Measurements from ENCODE around the gene MCCC1.
"Not testable (repeated sequence)": the region's sequence is repeated elsewhere in the genome, so short reads cannot be mapped to it uniquely, and the experiment has no call there.

MCCC1 gene

DNA sequence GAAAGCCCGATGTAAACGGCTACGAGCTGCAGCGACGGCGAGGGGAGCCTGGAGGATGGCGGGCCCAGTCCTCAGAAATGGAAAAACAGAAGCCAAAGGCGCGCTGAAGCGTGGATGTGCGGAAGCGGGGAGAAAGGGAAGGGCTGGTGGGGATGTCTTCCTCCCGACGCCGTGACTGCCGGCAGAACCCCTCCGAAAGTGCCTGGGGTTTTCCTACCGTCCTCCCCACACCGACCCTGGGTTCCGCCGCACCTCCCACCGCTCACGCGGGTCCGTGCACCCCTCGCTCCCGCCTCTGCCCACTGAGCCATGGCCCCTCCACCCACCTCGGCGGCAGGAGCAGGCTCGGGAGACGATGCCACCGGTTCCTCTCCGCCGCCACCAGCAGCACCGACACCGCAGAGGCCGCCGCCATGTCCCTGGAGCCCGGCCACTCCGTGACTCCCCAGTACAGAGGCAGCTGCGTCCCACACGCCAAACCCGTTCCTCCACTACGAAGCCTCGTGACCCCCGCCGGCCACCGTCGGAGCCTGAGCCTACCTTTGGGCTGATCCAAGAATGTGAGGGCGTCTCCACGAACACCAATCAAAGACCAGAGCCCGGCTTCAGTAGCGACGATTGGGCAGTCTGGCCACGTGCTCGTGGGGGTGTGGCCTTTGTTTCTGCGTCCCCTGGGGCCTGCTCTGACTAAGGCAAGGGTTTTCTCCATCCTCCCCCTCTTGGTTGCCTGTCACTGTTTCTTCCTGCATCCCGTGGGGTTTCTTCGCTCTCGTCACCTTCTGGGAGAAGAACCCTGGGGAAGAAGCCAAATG, at the start of gene MCCC1:
Gene MCCC1 (minus strand): TSS at position 471 of the 812 bp plus-strand sequence. CDS start 56 bp downstream, at position 415.
- DNase-seq: peak; percentile 98

DNA sequence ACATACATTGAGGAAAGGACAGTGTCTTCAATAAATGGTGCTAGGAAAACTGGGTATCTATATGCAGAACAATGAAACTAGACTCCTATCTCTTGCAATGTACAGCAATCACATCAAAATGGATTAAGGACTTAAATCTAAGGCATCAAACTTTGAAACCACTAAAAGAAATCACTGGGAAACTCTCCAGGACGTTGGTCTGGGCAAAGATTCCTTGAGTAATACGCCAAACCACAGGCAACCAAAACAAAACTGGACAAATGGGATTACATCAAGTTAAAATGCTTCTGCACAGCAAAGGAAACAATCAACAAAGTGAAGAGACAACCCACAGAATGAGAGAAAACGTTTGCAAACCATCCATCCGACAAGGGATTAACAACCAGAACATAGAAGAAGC, 48.8 kb upstream of the MCCC1 start:
- DNase-seq: no peak

- DNase-seq: no peak
These were observed 45.1 kb upstream of the MCCC1 start for GRCh38 chr3:183144363-183144762.

DNA sequence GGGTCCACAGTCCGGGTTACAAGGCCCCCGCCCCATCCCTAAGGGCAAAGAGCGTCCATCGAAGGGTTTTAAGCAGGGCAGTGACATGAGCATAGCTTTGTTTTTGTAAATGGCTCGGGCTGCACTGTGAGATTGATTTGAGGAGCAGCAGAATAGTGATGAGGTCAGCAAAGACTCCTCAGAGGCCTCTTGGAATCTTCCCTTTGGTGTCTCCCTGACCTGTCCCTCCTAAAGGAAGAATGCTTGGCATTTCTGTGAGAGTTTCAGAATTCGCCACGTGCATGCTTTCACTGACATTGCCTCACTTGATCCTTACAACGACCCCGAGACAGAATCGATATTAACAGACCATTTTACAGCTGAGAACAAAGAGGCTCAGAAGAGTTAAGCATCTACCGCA, 42.9 kb upstream of the MCCC1 start:
- DNase-seq: no peak

DNA sequence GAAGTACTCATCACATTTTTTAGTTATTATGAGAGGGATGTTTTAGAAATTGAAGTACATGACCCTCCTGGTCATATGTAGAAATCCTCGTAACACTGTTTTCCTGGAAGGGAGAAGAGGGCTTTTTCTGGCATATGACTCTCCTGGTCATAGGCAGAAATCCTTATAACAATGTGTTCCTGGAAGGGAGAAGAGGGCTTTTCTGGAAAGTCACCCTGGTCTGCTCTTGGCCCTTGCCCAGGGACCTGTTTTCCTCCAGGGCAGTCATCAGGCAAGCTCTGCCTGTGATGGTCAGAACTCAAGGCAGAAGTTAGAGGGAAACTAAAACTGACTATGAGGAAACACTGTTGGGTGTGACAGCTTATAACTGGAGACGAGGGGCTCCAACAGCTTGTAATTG, 35.5 kb upstream of the MCCC1 start:
- DNase-seq: no peak

DNA sequence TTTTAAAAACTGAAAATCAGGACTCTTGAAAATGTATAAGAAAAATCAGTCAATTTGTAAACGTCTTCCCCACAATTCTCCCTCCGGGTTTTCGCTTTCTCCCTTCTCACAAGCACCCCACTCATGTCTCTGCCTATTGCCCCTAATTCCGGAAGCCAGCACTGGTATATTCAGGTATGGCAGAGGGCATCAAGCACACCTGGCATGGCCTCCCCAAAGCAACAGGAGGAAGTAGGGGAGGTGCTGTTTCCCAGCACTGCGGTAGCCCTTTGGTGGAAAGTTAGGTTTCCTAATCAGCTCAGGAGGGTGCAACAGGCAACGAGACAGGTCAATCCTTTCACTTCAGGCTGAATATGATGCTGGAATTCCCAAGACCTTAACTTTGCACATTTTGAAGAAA, 33.1 kb upstream of the MCCC1 start:
- no peak for DNase-seq

- no peak for DNase-seq
These were observed 32.4 kb upstream of the MCCC1 start for GRCh38 chr3:183131735-183132134.

DNA sequence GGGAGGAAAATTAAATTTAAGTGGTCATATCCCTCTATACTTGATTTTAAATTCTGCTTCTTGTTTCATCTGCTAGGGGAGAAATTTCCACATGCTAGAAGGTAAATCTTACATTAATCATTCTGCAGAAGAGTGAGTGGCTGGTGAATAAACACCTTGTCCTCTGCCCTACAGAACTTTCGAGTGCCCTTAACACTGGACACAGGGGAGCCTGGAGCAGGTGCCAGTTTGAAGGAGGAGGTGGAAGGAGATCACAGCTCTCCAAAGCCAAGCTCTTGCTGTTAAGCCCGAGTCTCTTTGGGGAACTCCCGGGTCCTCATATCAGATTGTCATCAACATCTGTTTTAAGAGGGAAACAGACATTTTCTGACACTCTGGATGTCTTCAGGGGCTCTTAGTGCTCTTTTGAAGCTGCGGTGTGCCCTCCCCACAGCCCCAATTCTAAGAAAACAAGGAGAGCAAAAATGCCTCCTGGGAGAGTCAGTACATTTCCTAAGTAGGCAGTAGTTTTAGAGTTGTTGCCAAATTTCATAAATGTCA, 32.0 kb upstream of the MCCC1 start:
- no peak for DNase-seq

- no peak for DNase-seq
These were observed 29.9 kb upstream of the MCCC1 start for GRCh38 chr3:183129243-183129642.

GRCh38 chr3:183128709-183129108, 29.4 kb upstream of the MCCC1 start:
- DNase-seq: no peak

DNA sequence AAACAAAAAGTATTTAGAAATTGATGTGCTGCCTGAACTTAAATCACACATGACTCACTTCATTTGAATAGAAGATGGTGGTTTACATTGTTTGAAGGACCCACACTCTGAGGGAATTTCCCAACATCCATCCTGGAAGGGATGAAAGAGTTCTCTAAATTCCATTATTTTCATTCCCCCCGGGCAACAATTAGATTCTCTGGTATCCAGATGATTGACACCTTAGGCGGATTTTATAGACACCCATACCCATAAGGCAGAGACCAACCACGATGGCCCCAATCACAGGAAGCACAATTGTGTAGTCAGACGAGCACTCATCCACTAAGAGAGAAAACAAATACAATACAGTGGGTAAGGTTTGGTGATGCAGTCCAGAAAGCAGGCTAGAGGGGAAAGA, 24.6 kb upstream of the MCCC1 start:
- no peak for DNase-seq

DNA sequence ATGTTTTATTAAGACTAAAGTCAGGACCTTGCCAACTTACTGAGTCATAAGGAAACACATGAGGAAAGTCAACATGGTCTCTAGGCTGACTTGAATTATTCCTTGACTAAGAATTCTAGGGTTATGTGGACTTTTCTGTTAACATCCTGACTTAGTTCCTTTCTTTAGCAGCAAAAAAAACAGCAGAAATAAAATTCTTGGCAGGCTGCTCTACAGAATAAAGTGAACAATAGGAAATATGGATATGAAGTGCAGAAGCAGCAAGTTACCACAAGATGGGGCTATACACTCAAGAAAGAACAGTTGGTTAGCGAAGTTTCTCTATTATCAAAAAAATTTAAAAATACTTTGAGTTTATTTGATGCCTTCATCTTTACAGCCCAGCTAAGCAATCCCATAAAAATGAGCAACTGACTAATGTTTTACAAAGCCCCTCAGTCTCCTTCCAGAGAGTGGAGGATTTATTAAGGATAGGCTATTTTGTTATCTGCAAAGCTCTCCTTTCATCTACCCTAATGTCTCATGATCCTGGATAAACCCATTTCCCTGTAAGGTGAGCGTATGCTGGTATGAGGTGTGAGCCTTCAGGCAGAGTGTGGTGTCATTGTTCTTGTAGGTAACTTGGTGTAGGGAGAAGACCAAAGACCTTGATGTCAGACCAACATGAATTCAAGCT, 23.1 kb upstream of the MCCC1 start:
- peak; percentile 36 for DNase-seq

DNA sequence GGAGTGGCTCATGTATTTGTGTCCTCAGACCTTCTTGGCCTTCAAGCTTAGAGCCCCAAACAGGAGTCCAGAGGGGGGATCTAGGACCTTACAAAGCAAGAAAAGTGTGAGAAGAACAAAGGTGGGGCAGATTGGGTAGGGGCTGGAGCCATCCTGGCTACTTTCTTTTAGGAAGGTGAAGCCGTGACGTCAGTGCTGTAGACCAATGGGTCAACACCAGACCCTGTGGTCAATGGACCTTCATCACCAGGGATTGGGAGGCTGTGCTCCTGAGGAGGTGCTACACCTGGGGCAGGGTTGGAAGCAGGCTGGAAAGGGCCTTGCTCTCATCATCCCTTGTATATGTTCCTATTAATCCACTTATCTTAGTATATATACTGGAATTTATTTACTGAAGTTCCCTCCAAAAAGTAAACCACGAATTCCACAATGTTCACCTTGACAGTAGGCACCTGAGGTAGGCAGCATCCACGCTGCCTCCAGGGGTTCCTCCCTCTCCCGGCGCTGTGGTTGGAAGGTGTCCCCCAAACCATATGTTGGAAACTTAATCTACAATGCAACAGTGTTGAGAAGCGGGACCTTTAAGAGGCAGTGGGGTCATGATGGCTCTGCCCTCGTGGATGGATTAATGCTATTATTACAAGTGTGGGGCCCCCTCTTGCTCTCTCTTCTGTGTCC, 21.4 kb upstream of the MCCC1 start:
- no peak for DNase-seq

DNA sequence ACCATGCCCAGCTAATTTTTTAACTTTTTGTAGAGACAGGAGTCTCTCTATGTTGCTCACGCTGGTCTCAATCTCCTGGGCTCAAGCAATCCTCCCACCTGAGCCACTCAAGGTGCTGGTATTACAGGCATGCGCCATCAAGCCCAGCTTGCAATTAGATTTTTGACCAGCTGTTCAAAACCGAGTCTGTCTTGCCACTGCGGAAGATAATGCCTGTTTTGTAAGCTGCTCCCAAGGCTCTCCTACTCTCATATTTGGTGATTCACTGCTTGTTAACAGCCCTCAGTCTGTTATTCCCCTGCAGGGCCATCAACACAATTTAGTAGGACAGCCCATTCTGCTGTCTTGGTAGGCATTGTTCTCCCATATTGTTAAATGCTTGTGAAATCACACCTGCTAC, 17.8 kb upstream of the MCCC1 start:
- DNase-seq: no peak

DNA sequence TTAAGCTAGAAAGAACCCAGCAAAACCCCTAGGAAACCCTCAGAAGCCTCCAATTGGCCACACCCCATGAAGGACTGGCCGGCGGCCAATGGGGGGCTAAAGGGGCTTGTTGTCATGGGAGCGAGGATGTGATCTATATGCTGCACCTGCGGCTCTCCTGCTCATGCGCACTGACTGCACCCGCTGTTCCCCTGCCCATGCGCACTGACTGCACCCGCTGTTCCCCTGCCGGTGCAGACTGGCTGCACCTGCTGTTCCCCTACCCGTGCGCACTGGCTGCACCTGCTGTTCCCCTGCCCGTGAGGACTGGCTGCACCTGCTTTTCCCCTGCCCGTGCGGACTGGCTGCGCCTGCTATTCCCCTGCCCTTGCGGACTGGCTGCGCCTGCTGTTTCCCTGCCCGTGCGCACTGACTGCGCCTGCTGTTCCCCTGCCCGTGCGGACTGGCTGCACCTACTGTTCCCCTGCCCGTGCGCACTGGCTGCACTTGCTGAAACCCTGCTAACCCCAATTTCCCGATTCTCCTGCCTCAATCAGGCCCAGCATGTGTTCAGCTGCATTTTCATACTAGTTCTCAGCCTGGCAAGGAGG, 16.8 kb upstream of the MCCC1 start:
- DNase-seq: peak; percentile 56

DNA sequence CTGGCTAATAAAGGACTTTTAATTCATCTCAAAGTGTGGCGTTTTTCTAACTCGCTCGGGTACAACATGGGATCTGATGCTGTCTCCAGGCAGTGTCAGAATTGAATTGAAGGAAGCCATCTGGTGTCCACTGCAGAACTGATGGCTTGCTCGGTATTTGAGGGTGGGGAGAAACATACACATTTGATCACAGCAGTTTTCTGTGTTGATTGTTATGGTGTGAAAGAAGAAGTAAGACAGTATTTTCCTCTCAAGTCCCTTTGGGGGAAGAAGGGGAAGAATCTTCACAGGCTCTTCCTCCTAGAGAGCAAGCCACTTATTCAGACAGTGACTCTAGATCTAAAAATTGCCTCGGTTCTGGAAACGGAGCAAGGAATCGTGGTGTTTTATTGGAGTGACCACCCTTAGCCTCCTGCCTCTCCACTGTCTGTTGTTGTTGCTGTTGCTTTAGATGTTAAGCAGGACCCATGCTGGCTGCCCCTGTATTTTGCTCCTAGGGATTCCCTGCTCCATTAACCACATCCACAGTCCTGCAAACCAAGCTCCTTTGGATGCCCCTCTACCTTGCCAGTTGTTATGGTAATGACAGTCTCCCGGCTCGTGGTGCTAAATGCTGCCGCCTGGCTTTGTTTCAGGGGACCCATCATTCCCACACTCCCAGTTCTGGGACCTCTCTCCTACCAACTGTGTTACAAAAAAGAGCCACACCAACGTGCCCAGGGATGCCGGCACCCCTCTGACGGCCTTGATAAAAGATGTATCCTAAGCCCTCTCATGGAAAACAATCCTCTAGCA, 15.3 kb upstream of the MCCC1 start:
- DNase-seq: no peak

GRCh38 chr3:183109847-183110246, 10.6 kb upstream of the MCCC1 start:
- DNase-seq: not testable (repeated sequence)

DNA sequence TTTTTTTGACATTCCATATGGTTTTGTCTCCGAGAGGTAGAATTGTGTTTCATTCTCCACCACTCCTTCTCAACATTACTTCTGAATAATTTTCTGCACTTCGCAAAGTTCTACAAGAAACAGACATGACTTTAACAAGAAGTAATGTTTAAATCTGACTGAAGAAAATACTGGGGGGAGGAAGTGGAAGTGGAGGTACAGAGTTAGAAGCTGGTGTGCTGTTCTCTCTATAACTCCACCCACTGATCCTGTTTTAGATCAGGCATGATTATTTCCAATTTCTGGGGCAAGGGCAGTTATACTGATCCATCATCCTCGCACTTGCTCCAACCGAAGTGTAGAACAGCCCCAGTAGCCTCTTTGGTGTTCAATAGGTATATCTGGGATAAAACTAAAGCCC, 9.2 kb upstream of the MCCC1 start:
- no peak for DNase-seq

DNA sequence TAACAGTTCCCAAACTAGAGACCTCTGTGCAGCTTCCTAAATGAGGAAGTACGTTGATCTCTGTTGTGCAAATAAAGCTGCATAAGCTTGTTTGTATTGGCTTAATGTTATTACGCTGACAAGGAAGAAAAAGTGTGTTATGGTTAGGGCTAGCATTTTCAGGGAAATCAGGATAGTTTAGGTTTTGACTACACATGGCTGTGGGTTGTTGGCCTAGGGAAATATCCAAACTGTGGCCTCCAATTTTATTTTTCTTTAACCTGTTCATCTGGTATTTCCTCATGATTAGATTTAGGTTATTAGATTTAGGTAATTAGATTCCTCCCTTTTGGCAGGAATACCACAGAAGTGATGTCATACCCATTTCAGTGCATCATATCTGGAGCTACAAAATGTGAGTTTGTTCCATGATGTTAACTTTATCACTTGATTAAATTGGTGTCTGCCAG, 8.7 kb upstream of the MCCC1 start:
- DNase-seq: no peak

DNA sequence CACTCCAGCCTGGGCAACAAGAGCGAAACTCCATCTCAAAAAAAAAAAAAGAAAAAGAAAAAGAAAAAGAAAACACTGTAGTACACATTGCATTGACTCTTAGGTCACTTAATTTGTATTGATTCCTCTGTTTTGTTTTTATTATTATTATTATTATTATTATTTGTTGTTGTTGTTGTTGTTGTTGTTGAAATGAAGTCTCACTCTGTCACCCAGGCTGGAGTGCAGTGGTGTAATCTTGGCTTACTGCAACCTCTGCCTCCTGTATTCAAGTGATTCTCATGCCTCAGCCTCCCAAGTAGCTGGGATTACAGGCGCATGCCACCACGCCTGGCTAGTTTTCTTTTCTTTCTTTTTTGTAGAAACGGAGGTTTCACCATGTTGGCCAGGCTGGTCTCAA, 8.1 kb upstream of the MCCC1 start:
- not testable (repeated sequence) for DNase-seq

DNA sequence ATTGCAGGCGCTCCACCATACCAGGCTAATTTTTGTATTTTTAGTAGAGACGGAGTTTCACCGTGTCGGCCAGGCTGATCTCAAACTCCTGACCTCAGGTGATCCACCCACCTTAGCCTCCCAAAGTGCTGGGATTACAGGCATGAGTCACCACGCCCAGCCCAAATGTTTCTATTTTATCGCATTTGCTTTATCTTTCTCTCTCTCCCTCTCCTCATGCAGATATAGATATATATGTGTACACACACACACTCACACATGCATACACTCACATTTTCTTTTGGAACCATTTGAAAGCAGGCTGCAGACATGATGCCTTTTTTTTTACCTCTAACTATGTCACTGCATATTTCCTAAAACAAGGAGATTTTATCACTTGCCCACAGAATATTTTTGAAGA, 7.3 kb upstream of the MCCC1 start:
- no peak for DNase-seq

- not testable (repeated sequence) for DNase-seq
These were observed 4.7 kb upstream of the MCCC1 start for GRCh38 chr3:183103950-183104349.

Data from NCI-H446 treated with DMSO at 0.1 percent for 48 hours (cell line).